K562 (cell line): ENCODE measurements around the gene CORO2A. TPM values are rescaled to one million over a fixed set of nuclear protein-coding genes. Genes with fewer than 3 reads are reported as not detected.

Source experiments
- ATAC-seq: fragments of 200-7000 bp; cut with Tn5 transposase; 3 replicates; pipeline ENCODE4 v1.9.1; 2020; ENCODE audit warnings: moderate library complexity
- BruUV-seq: library from RNA; stranded (reverse); fragments of 400-500 nt; replicated peaks from 2 replicates; lab custom pipeline; 2021; lab: Mats Ljungman, UMichigan
- CTCF ChIA-PET: fragments of 300-600 bp; formaldehyde crosslinking; extraction: SDS; loops from one replicate; lab custom pipeline; 2021; ENCODE audit warnings: low intra/inter-chr PET ratio; lab: Yijun Ruan, JAX
- POLR2A ChIA-PET: fragments of 300-600, 350-650 bp; sonication (Branson Sonifier 250); formaldehyde crosslinking; extraction: SDS; loops from one replicate; lab custom pipeline; 2021; ENCODE audit warnings: antibody characterized with exemption, inconsistent platforms; lab: Yijun Ruan, JAX
- DNase-seq, 4 experiments: peaks; one replicate each; pipeline versions ENCODE4 v3.0.0 to v3.0.0-alpha.2; 2011 to 2018; ENCODE audit warnings: low spot score in 3 of 4, mixed read lengths in 3 of 4; ENCODE audit errors: extremely low read depth in 1 of 4
- FAIRE-seq: peaks from 2 replicates; lab custom pipeline; 2011; peaks lifted over from hg19 to GRCh38; lab: Jason Lieb, UNC
- H2AFZ ChIP-seq: 2 replicates; pipeline ENCODE4 v1.6.0; 2011; ENCODE audit warnings: low read depth, low read length, control low read depth, inconsistent platforms
- H3K27ac ChIP-seq: fragments of 200-600 bp; 3 replicates; pipeline ENCODE4 v1.8.0; 2011; ENCODE audit warnings: low read depth, mild to moderate bottlenecking, control low read depth, inconsistent platforms, low read length, moderate library complexity, mixed read lengths; ENCODE audit errors: extremely low read depth
- H3K27me3 ChIP-seq, 2 experiments: fragments of 300-600 bp in 1 of 2; 2 replicates in 1 of 2; 3 replicates in 1 of 2; pipeline versions ENCODE4 v1.6.0 to v1.8.0; 2011; ENCODE audit warnings: inconsistent platforms in 2 of 2, low read length in 2 of 2, mild to moderate bottlenecking in 1 of 2, mixed read lengths in 1 of 2, moderate library complexity in 1 of 2; ENCODE audit not compliant: control insufficient read depth in 2 of 2, insufficient read depth in 2 of 2
- H3K36me3 ChIP-seq: fragments of 300-600 bp; 3 replicates; pipeline ENCODE4 v1.8.0; 2011; ENCODE audit warnings: mild to moderate bottlenecking, low read length, inconsistent platforms; ENCODE audit not compliant: control insufficient read depth, insufficient read depth
- H3K4me1 ChIP-seq, 2 experiments: fragments of 200-600 bp in 1 of 2; replicated peaks in 1 of 2; 2 replicates in 1 of 2; 3 replicates in 1 of 2; pipeline versions ENCODE4 v1.5.1 to v1.8.0; 2011; ENCODE audit warnings: inconsistent platforms in 2 of 2, low read length in 2 of 2, mild to moderate bottlenecking in 1 of 2, mixed read lengths in 1 of 2, moderate library complexity in 1 of 2; ENCODE audit not compliant: control insufficient read depth in 2 of 2, insufficient read depth in 2 of 2
- H3K4me2 ChIP-seq: 2 replicates; pipeline ENCODE4 v1.6.1; 2011; ENCODE audit warnings: low read length, control low read depth, inconsistent platforms, mixed read lengths; ENCODE audit not compliant: insufficient read depth
- H3K4me3 ChIP-seq: fragments of 200-600 bp; sonication (generic), shearing (Covaris generic); 2 replicates; pipeline ENCODE4 v1.5.1; 2016; ENCODE audit warnings: control low read depth, inconsistent platforms
- H3K79me2 ChIP-seq: fragments of 200-600 bp; 3 replicates; pipeline ENCODE4 v1.8.0; 2011; ENCODE audit warnings: low read length, inconsistent platforms; ENCODE audit not compliant: control insufficient read depth, insufficient read depth
- H3K9ac ChIP-seq, 2 experiments: 2 replicates each; pipeline versions ENCODE4 v1.6.0 to v1.6.1; 2011; ENCODE audit warnings: low read depth in 2 of 2, low read length in 2 of 2, control low read depth in 1 of 2, inconsistent platforms in 1 of 2, mild to moderate bottlenecking in 1 of 2, mixed read lengths in 1 of 2; ENCODE audit not compliant: insufficient read depth in 1 of 2
- H3K9me1 ChIP-seq: one replicate; pipeline ENCODE4 v1.6.0; 2011; ENCODE audit warnings: inconsistent platforms, mild to moderate bottlenecking, low read length, moderate library complexity; ENCODE audit not compliant: control insufficient read depth, insufficient read depth
- H3K9me3 ChIP-seq: replicated peaks from 2 replicates; pipeline ENCODE4 v1.5.1; 2011; ENCODE audit warnings: low read depth, low read length, inconsistent platforms; ENCODE audit not compliant: control insufficient read depth, insufficient read depth
- H4K20me1 ChIP-seq: replicated peaks from 2 replicates; pipeline ENCODE4 v1.6.1; 2011; ENCODE audit warnings: low read length, inconsistent platforms, mixed read lengths; ENCODE audit not compliant: control insufficient read depth, insufficient read depth
- ATF7 ChIP-seq: fragments of 450-650 bp; IDR thresholded peaks from 2 replicates; pipeline ENCODE4 v1.7.1; 2014; ENCODE audit warnings: mild to moderate bottlenecking, moderate library complexity
- DACH1 ChIP-seq: fragments of 450-650 bp; IDR thresholded peaks from 2 replicates; pipeline ENCODE4 v1.6.1; 2018; ENCODE audit not compliant: partially characterized antibody
- FOXA3 ChIP-seq, 2 experiments: fragments of 450-650 bp in 1 of 2; sonication (generic) in 1 of 2; formaldehyde crosslinking; IDR thresholded peaks in 1 of 2; conservative IDR thresholded peaks in 1 of 2; 2 replicates each; pipeline versions ENCODE4 v1.4.0 to v1.8.0; 2020 to 2022; ENCODE audit warnings: mild to moderate bottlenecking in 2 of 2, missing genetic modification reagents in 1 of 2
- GABPB1 ChIP-seq: sonication (generic); formaldehyde crosslinking; IDR thresholded peaks from 2 replicates; pipeline ENCODE4 v1.8.0; 2022; ENCODE audit warnings: mild to moderate bottlenecking, missing genetic modification reagents
- KLF16 ChIP-seq: IDR thresholded peaks from 2 replicates; pipeline ENCODE4 v1.6.1; 2016; ENCODE audit warnings: antibody characterized with exemption
- MYC ChIP-seq, 2 experiments: fragments of 250-450 bp in 1 of 2; sonication (Bioruptor Pico) in 1 of 2; IDR thresholded peaks; 2 replicates each; pipeline versions ENCODE4 v1.5.1 to v1.6.1; 2012 to 2021; ENCODE audit warnings: low read depth in 2 of 2, borderline replicate concordance in 1 of 2, improper control_type of control experiment in 1 of 2, low read length in 1 of 2, mild to moderate bottlenecking in 1 of 2, moderate library complexity in 1 of 2
- NFIC ChIP-seq: fragments of 450-650 bp; IDR thresholded peaks from 2 replicates; pipeline ENCODE4 v1.6.1; 2017; ENCODE audit warnings: mild to moderate bottlenecking, inconsistent platforms
- SMARCE1 ChIP-seq: fragments of 450-650 bp; IDR thresholded peaks from 2 replicates; pipeline ENCODE4 v1.7.1; 2016; ENCODE audit warnings: mild to moderate bottlenecking
- TAF7 ChIP-seq: fragments of 450-650 bp; IDR thresholded peaks from 2 replicates; pipeline ENCODE4 v1.6.1; 2016; ENCODE audit warnings: missing genetic modification characterization, missing compliant biosample characterization
- TRIM24 ChIP-seq, 2 experiments: fragments of 450-650 bp; IDR thresholded peaks; 2 replicates each; pipeline ENCODE4 v1.6.1; 2016
- ZNF707 ChIP-seq: fragments of 250-450 bp; sonication (Bioruptor Pico); conservative IDR thresholded peaks from 2 replicates; pipeline ENCODE4 v1.8.0; 2022; ENCODE audit warnings: inconsistent platforms, mild to moderate bottlenecking, moderate library complexity
- WGBS: fragments of 100-300 bp; shearing (Covaris generic); methylation state at CpG from one replicate; pipeline ENCODE4 v1.1.6; 2016; ENCODE audit warnings: low coverage, mixed read lengths; ENCODE audit not compliant: insufficient coverage; ENCODE audit errors: missing lambda C conversion rate; 5-methylcytosine and 5-hydroxymethylcytosine counted together
- in situ Hi-C: fragments of 300-500 bp; cut with MboI; formaldehyde crosslinking; loops from 4 replicates; pipeline ENCODE4 v1.15.0; 2018; ENCODE audit warnings: inconsistent platforms, mixed read lengths
- intact Hi-C: fragments of 100-400 bp; cut with micrococcal nuclease; formaldehyde crosslinking; loops from 2 replicates; pipeline ENCODE4 v1.14.2; 2022
- polyA plus RNA-seq, 8 experiments: library from polyadenylated mRNA; depleted of rRNA in 4 of 8; stranded (reverse) in 5 of 8; unstranded in 3 of 8; fragments of >200 nt; fragmentation: Nextera tagmentation in 2 of 8; fragmentation: Illumina TruSeq in 1 of 8; extraction: Ambion mirVana in 2 of 8; extraction: Trizol in 1 of 8; gene quantifications; 2 replicates each; pipeline versions ENCODE4 v1.2.1 to v1.2.3, GENCODE V29; 2011 to 2014; ENCODE audit warnings: inconsistent platforms in 1 of 8, missing spikeins in 1 of 8
- total RNA-seq, 7 experiments: library from RNA; depleted of rRNA in 6 of 7; stranded (reverse); fragments of >200 nt in 6 of 7; fragmentation: Illumina TruSeq in 2 of 7; extraction: Trizol in 2 of 7; gene quantifications; 2 replicates each; pipeline versions ENCODE4 v1.2.1 to v1.2.3, GENCODE V29; 2011 to 2021; ENCODE audit warnings: low replicate concordance in 1 of 7
- TF ChIP-seq, protein P1 (sequence below), 2 experiments: fragments of 450-650 bp; conservative IDR thresholded peaks; 2 replicates each; pipeline ENCODE4 v1.6.1; 2017; ENCODE audit warnings: mild to moderate bottlenecking in 2 of 2, moderate library complexity in 2 of 2
- TF ChIP-seq, protein P2 (sequence below): fragments of 450-650 bp; IDR thresholded peaks from 2 replicates; pipeline ENCODE4 v1.6.1; 2016; ENCODE audit warnings: mild to moderate bottlenecking
- TF ChIP-seq, protein P3 (sequence below): fragments of 450-650 bp; IDR thresholded peaks from 2 replicates; pipeline ENCODE4 v1.6.1; 2016; ENCODE audit warnings: antibody characterized with exemption

Gene CORO2A
- total and polyA plus RNA-seq, 9 of the 15 experiments (the other 6 are each of a cell fraction or from before 2014, with no cell fraction given) = 9.5 to 26.6 (median 18.0) TPM

GRCh38 chr9:98182069-98182820, 10.2 kb downstream of the CORO2A start:
- CTCF ChIA-PET = no interaction called here
- FAIRE-seq = peak; percentile 97
- TF ChIP-seq TAF7 (tag) = no peak
- TF ChIP-seq, protein P1, sequence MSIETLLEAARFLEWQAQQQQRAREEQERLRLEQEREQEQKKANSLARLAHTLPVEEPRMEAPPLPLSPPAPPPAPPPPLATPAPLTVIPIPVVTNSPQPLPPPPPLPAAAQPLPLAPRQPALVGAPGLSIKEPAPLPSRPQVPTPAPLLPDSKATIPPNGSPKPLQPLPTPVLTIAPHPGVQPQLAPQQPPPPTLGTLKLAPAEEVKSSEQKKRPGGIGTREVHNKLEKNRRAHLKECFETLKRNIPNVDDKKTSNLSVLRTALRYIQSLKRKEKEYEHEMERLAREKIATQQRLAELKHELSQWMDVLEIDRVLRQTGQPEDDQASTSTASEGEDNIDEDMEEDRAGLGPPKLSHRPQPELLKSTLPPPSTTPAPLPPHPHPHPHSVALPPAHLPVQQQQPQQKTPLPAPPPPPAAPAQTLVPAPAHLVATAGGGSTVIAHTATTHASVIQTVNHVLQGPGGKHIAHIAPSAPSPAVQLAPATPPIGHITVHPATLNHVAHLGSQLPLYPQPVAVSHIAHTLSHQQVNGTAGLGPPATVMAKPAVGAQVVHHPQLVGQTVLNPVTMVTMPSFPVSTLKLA (conservative IDR thresholded peaks at IDR 0.05) = peak in 1 of 2 experiments; percentile 27; a peak in 1 of 4 replicates
- 0 out of 2 replicates have a peak, but pooled peaks have one; percentile 54 for TF ChIP-seq ATF7
- TF ChIP-seq DACH1 = peak; percentile 55
- TF ChIP-seq SMARCE1 = peak; percentile 89; the same call in 1 of the 2 replicates
- TF ChIP-seq, protein P2, sequence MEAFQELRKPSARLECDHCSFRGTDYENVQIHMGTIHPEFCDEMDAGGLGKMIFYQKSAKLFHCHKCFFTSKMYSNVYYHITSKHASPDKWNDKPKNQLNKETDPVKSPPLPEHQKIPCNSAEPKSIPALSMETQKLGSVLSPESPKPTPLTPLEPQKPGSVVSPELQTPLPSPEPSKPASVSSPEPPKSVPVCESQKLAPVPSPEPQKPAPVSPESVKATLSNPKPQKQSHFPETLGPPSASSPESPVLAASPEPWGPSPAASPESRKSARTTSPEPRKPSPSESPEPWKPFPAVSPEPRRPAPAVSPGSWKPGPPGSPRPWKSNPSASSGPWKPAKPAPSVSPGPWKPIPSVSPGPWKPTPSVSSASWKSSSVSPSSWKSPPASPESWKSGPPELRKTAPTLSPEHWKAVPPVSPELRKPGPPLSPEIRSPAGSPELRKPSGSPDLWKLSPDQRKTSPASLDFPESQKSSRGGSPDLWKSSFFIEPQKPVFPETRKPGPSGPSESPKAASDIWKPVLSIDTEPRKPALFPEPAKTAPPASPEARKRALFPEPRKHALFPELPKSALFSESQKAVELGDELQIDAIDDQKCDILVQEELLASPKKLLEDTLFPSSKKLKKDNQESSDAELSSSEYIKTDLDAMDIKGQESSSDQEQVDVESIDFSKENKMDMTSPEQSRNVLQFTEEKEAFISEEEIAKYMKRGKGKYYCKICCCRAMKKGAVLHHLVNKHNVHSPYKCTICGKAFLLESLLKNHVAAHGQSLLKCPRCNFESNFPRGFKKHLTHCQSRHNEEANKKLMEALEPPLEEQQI = 0 out of 2 replicates have a peak, but pooled peaks have one; percentile 13
- TF ChIP-seq, protein P3, sequence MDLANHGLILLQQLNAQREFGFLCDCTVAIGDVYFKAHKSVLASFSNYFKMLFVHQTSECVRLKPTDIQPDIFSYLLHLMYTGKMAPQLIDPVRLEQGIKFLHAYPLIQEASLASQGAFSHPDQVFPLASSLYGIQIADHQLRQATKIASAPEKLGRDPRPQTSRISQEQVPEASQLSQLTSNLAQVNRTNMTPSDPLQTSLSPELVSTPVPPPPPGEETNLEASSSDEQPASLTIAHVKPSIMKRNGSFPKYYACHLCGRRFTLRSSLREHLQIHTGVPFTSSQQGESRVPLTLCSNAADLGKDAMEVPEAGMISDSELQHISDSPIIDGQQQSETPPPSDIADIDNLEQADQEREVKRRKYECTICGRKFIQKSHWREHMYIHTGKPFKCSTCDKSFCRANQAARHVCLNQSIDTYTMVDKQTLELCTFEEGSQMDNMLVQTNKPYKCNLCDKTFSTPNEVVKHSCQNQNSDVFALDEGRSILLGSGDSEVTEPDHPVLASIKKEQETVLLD = peak; percentile 71; the same call in 1 of the 2 replicates
- peak; percentile 62; the same call in 1 of the 2 replicates for TF ChIP-seq GABPB1
- TF ChIP-seq FOXA3 (CRISPR knock-in tag; conservative IDR thresholded peaks at IDR 0.05 in 1 of 2, IDR thresholded peaks at IDR 0.05 in 1 of 2) = no peak
- peak; percentile 73; the same call in 1 of the 2 replicates for TF ChIP-seq MYC (IDR thresholded peaks at IDR 0.05; ENCODE audit: low read depth, low read length)
- no peak for TF ChIP-seq MYC (CRISPR knock-in tag; IDR thresholded peaks at IDR 0.05; ENCODE audit: borderline replicate concordance, low read depth)
- peak; percentile 55 to 78; a peak in 3 of 4 replicates for TF ChIP-seq TRIM24 (IDR thresholded peaks at IDR 0.05)
- peak; percentile 80 for TF ChIP-seq KLF16
- TF ChIP-seq ZNF707 (CRISPR knock-in tag) = 0 out of 2 replicates have a peak, but pooled peaks have one; percentile 36
- peak; percentile 82 for TF ChIP-seq NFIC

More at GRCh38 chr9:98182069-98182820, 10.2 kb downstream of the CORO2A start:
- Histone ChIP-seq H3K4me2 (peak overlapping the region; percentile 76), H3K9me1 (no peaks in the 10 kb centered on the region), H3K27me3 (no peaks in the 10 kb centered on the region), H4K20me1 (no peaks in the 10 kb centered on the region), H3K27ac (peak overlapping the region; percentile 80), H3K36me3 (peaks cover 11% of the 10 kb centered on the region; the same call in 1 of the 3 replicates), H3K4me1 (peaks cover 45 to 62% of the 10 kb centered on the region in 2 experiments), H3K79me2 (peaks cover 80% of the 10 kb centered on the region), H3K9ac (peak overlapping the region; percentile 43 to 83; a peak in 3 of 4 replicates), H2AFZ (peak overlapping the region; percentile 6; the same call in 1 of the 2 replicates), H3K4me3 (peak overlapping the region; percentile 22; the same call in 1 of the 2 replicates), H3K9me3 (no peaks in the 10 kb centered on the region)
- intact Hi-C loops = loop anchor here (5.0 kb wide), 1 partner anchor 240 kb away; no protein-coding TSS in a partner anchor
- in situ Hi-C loops = no loop called here
- WGBS = 1% methylated on average over 9 of the region's 9 CpGs
- POLR2A ChIA-PET = interaction anchor here (0.5 to 1.3 kb wide), 11 partner anchors 9 to 1498 kb away, joined by 3 to 6 read pairs (median 3); partner anchors contain the start of genes CORO2A and TBC1D2
- DNase-seq = peak; percentile 64 to 96 (median 80)
- ATAC-seq = peak; percentile 90
- no TSS peak for BruUV-seq
